NCI-H1105 (cell line): ENCODE measurements around the gene MGAT2.
"Not testable (repeated sequence)": the region's sequence is repeated elsewhere in the genome, so short reads cannot be mapped to it uniquely, and the experiment has no call there.

Experiments
- DNase-seq: peaks from one replicate; lab custom pipeline; 2025; lab: John Stamatoyannopoulos, UW

The MGAT2 gene

GRCh38 chr14:49620182-49621113, at the start of gene MGAT2, which contains the start of gene RPL36AL:
TSS of gene MGAT2 (plus strand) at chr14:49620799. CDS start at chr14:49621269, 470 bp downstream.
TSS of gene RPL36AL (minus strand) at chr14:49620626. CDS start at chr14:49619104, 1,522 bp downstream.
- peak; percentile 97 for DNase-seq

GRCh38 chr14:49574038-49574437, 46.6 kb upstream of the MGAT2 start:
- no peak for DNase-seq

- DNase-seq = no peak
These were observed 42.5 kb upstream of the MGAT2 start for GRCh38 chr14:49578141-49578540.

- no peak for DNase-seq
These were observed 40.8 kb upstream of the MGAT2 start for GRCh38 chr14:49579841-49580240.

- DNase-seq = no peak
These were observed 39.1 kb upstream of the MGAT2 start for GRCh38 chr14:49581209-49582112.

GRCh38 chr14:49582113-49582977, 38.3 kb upstream of the MGAT2 start:
- no peak for DNase-seq

GRCh38 chr14:49583629-49584028, 37.0 kb upstream of the MGAT2 start:
- DNase-seq = no peak

- no peak for DNase-seq
These were observed 36.5 kb upstream of the MGAT2 start for GRCh38 chr14:49584058-49584457.

GRCh38 chr14:49584981-49585640, 35.5 kb upstream of the MGAT2 start:
- not testable (repeated sequence) for DNase-seq

- peak; percentile 98 for DNase-seq
These were observed 34.6 kb upstream of the MGAT2 start, which contains the start of gene RPS29 for GRCh38 chr14:49585803-49586672. TSS of gene RPS29 (minus strand) at chr14:49586380. CDS start at chr14:49586346, 34 bp downstream.

- DNase-seq = peak; percentile 25
These were observed 33.7 kb upstream of the MGAT2 start for GRCh38 chr14:49586673-49587460.

- no peak for DNase-seq
These were observed 31.2 kb upstream of the MGAT2 start for GRCh38 chr14:49589387-49589786.

- DNase-seq = no peak
These were observed 27.6 kb upstream of the MGAT2 start for GRCh38 chr14:49593016-49593415.

- DNase-seq = no peak
These were observed 26.1 kb upstream of the MGAT2 start for GRCh38 chr14:49594347-49595091.

- DNase-seq = no peak
These were observed 22.5 kb upstream of the MGAT2 start for GRCh38 chr14:49598189-49598484.

- DNase-seq = peak; percentile 83
These were observed 21.9 kb upstream of the MGAT2 start, which contains the start of gene LRR1 for GRCh38 chr14:49598485-49599300. TSS of gene LRR1 (plus strand) at chr14:49598940. CDS start at chr14:49599021, 81 bp downstream.

GRCh38 chr14:49607583-49607982, 13.0 kb upstream of the MGAT2 start:
- no peak for DNase-seq
